A549 (cell line): ENCODE results near the gene DISP1. TPM values are rescaled to one million over a fixed set of nuclear protein-coding genes. Genes with fewer than 3 reads are reported as not detected.

Source experiments
- ATAC-seq, 2 experiments: fragments of 200-7000 bp in 1 of 2; fragments of >200 bp in 1 of 2; cut with Nextera tagmentation in 1 of 2; cut with Tn5 transposase in 1 of 2; 3 replicates each; pipeline versions ENCODE4 v1.8.0 to v1.9.1; 2018 to 2020; ENCODE audit warnings: mild to moderate bottlenecking in 1 of 2, moderate library complexity in 1 of 2
- CTCF ChIA-PET: fragments of 300-600 bp; sonication (Branson Sonifier 250); formaldehyde crosslinking; extraction: SDS; loops from one replicate; lab custom pipeline; 2021; ENCODE audit warnings: antibody characterized with exemption, inconsistent platforms; lab: Yijun Ruan, JAX
- POLR2A ChIA-PET: fragments of 350-600 bp; formaldehyde crosslinking; extraction: SDS; loops from one replicate; lab custom pipeline; 2021; ENCODE audit warnings: antibody characterized with exemption, inconsistent platforms; lab: Yijun Ruan, JAX
- DNase-seq, 2 experiments: peaks; one replicate each; pipeline versions ENCODE4 v3.0.0 to v3.0.0-alpha.2; 2011 to 2016; ENCODE audit warnings: low read depth in 1 of 2, low spot score in 1 of 2
- FAIRE-seq: peaks from 2 replicates; lab custom pipeline; 2011; peaks lifted over from hg19 to GRCh38; lab: Jason Lieb, UNC
- H3K27ac ChIP-seq, 2 experiments: fragments of >200 bp; sonication (Bioruptor Twin); formaldehyde crosslinking; 3 replicates each; pipeline ENCODE4 v1.5.1; 2016 to 2017
- H3K4me1 ChIP-seq: fragments of >200 bp; sonication (Bioruptor Twin); formaldehyde crosslinking; 3 replicates; pipeline ENCODE4 v1.6.1; 2016
- H3K4me2 ChIP-seq: fragments of >200 bp; sonication (Bioruptor Twin); formaldehyde crosslinking; 3 replicates; pipeline ENCODE4 v1.6.1; 2016
- H3K4me3 ChIP-seq: fragments of >200 bp; sonication (Bioruptor Twin); formaldehyde crosslinking; 3 replicates; pipeline ENCODE4 v1.5.1; 2016
- H3K9me3 ChIP-seq: fragments of >200 bp; sonication (Bioruptor Twin); formaldehyde crosslinking; 3 replicates; pipeline ENCODE4 v1.6.1; 2016
- BHLHE40 ChIP-seq: IDR thresholded peaks from 2 replicates; pipeline ENCODE4 v1.6.1; 2012; ENCODE audit warnings: low read depth, low read length, inconsistent platforms
- CBX2 ChIP-seq: fragments of 200-600 bp; sonication (generic); IDR thresholded peaks from 2 replicates; pipeline ENCODE4 v1.6.1; 2016; ENCODE audit warnings: low read depth, mild to moderate bottlenecking, borderline replicate concordance
- CBX8 ChIP-seq: fragments of 200-600 bp; sonication (generic); IDR thresholded peaks from 2 replicates; pipeline ENCODE4 v1.6.1; 2016
- CEBPB ChIP-seq, 2 experiments: fragments of >200 bp in 1 of 2; sonication (Bioruptor Twin) in 1 of 2; formaldehyde crosslinking in 1 of 2; IDR thresholded peaks; 2 replicates each; pipeline ENCODE4 v1.6.1; 2012 to 2016
- CHD4 ChIP-seq: fragments of 200-600 bp; sonication (generic); IDR thresholded peaks from 2 replicates; pipeline ENCODE4 v1.6.1; 2016; ENCODE audit warnings: antibody characterized with exemption, mild to moderate bottlenecking, borderline replicate concordance
- CTCF ChIP-seq: fragments of >200 bp; sonication (Bioruptor Twin); formaldehyde crosslinking; IDR thresholded peaks from 3 replicates; pipeline ENCODE4 v1.5.1; 2016
- EP300 ChIP-seq, 2 experiments: fragments of >200 bp; sonication (Bioruptor Twin); formaldehyde crosslinking; IDR thresholded peaks; 2 replicates in 1 of 2; 3 replicates in 1 of 2; pipeline ENCODE4 v1.6.1; 2016 to 2017
- FOSB ChIP-seq: fragments of 250-450 bp; sonication (Bioruptor Pico); IDR thresholded peaks from 2 replicates; pipeline ENCODE4 v1.5.0; 2020; ENCODE audit warnings: mild to moderate bottlenecking, moderate library complexity
- FOSL2 ChIP-seq, 2 experiments: fragments of 450-650 bp in 1 of 2; fragments of >200 bp in 1 of 2; sonication (Bioruptor Twin) in 1 of 2; formaldehyde crosslinking; IDR thresholded peaks; 2 replicates each; pipeline versions ENCODE4 v1.5.0 to v1.6.1; 2016 to 2020; ENCODE audit warnings: mild to moderate bottlenecking in 1 of 2, moderate library complexity in 1 of 2
- HDAC2 ChIP-seq: fragments of 200-600 bp; sonication (generic); IDR thresholded peaks from 2 replicates; pipeline ENCODE4 v1.6.1; 2016
- HES2 ChIP-seq: fragments of >200 bp; sonication (Bioruptor Twin); formaldehyde crosslinking; IDR thresholded peaks from 2 replicates; pipeline ENCODE4 v1.6.1; 2016
- HEYL ChIP-seq: fragments of 250-450 bp; sonication (Bioruptor Pico); IDR thresholded peaks from 2 replicates; pipeline ENCODE4 v1.8.0; 2021; ENCODE audit warnings: mild to moderate bottlenecking, moderate library complexity
- HMGXB4 ChIP-seq: fragments of 250-450 bp; sonication (Bioruptor Pico); IDR thresholded peaks from 2 replicates; pipeline ENCODE4 v1.5.0; 2021; ENCODE audit warnings: mild to moderate bottlenecking, moderate library complexity, borderline replicate concordance
- HOXA7 ChIP-seq: fragments of 250-450 bp; sonication (Bioruptor Pico); IDR thresholded peaks from 2 replicates; pipeline ENCODE4 v1.5.0; 2020; ENCODE audit warnings: mild to moderate bottlenecking, moderate library complexity
- JUN ChIP-seq, 2 experiments: fragments of >200 bp; sonication (Bioruptor Twin); formaldehyde crosslinking; IDR thresholded peaks; 2 replicates in 1 of 2; 3 replicates in 1 of 2; pipeline ENCODE4 v1.6.1; 2016 to 2017
- KDM5A ChIP-seq: fragments of 200-600 bp; sonication (generic); IDR thresholded peaks from 2 replicates; pipeline ENCODE4 v1.6.1; 2016; ENCODE audit warnings: antibody characterized with exemption, mild to moderate bottlenecking
- MAZ ChIP-seq: fragments of 150-350 bp; IDR thresholded peaks from 2 replicates; pipeline ENCODE4 v1.6.1; 2014; ENCODE audit warnings: antibody characterized with exemption, low read depth, low read length, borderline replicate concordance
- NFE2L2 ChIP-seq: fragments of 150-350 bp; conservative IDR thresholded peaks from 2 replicates; pipeline ENCODE4 v1.6.1; 2014; ENCODE audit warnings: low read length
- NPAS2 ChIP-seq: fragments of 250-450 bp; sonication (Bioruptor Pico); IDR thresholded peaks from 2 replicates; pipeline ENCODE4 v1.8.0; 2022; ENCODE audit warnings: mild to moderate bottlenecking, moderate library complexity, borderline replicate concordance
- NR3C1 ChIP-seq: fragments of >200 bp; sonication (Bioruptor Twin); formaldehyde crosslinking; IDR thresholded peaks from 3 replicates; pipeline ENCODE4 v1.6.1; 2017
- PBX3 ChIP-seq: IDR thresholded peaks from 2 replicates; pipeline ENCODE4 v1.6.1; 2012
- POLR2A ChIP-seq: IDR thresholded peaks from 2 replicates; pipeline ENCODE4 v1.6.1; 2012; ENCODE audit warnings: mild to moderate bottlenecking, low read length
- POLR2AphosphoS2 ChIP-seq: conservative IDR thresholded peaks from 2 replicates; pipeline ENCODE4 v1.6.1; 2012; ENCODE audit warnings: low read length, improper control_type of control experiment, inconsistent platforms
- RFX5 ChIP-seq: fragments of 450-650 bp; IDR thresholded peaks from 2 replicates; pipeline ENCODE4 v1.7.1; 2014; ENCODE audit warnings: antibody characterized with exemption, mild to moderate bottlenecking, moderate library complexity
- SREBF2 ChIP-seq: fragments of 450-650 bp; IDR thresholded peaks from 2 replicates; pipeline ENCODE4 v1.6.1; 2014; ENCODE audit warnings: mild to moderate bottlenecking, moderate library complexity
- TFCP2L1 ChIP-seq: fragments of 250-450 bp; sonication (Bioruptor Pico); IDR thresholded peaks from 2 replicates; pipeline ENCODE4 v1.5.0; 2021; ENCODE audit warnings: mild to moderate bottlenecking
- ZC3H11A ChIP-seq: fragments of 450-650 bp; IDR thresholded peaks from 2 replicates; pipeline ENCODE4 v1.6.1; 2014; ENCODE audit warnings: antibody characterized with exemption, mild to moderate bottlenecking
- ZNF302 ChIP-seq: fragments of 250-450 bp; sonication (Bioruptor Pico); IDR thresholded peaks from 2 replicates; pipeline ENCODE4 v1.9.0; 2021; ENCODE audit warnings: inconsistent platforms, mild to moderate bottlenecking, moderate library complexity
- ZSCAN20 ChIP-seq: fragments of 250-450 bp; sonication (Bioruptor Pico); IDR thresholded peaks from 2 replicates; pipeline ENCODE4 v1.8.0; 2022; ENCODE audit warnings: mild to moderate bottlenecking, moderate library complexity
- WGBS: methylation state at CpG from one replicate; pipeline ENCODE4 v1.1.6; 2017; ENCODE audit errors: missing lambda C conversion rate; 5-methylcytosine and 5-hydroxymethylcytosine counted together
- polyA plus RNA-seq, 4 experiments: library from polyadenylated mRNA; depleted of rRNA in 3 of 4; stranded (reverse); fragments of >200 nt; fragmentation: RNase III in 1 of 4; extraction: RNeasy Plus Mini Kit Qiagen cat#74134 plus additional on column Dnase treatment in 1 of 4; gene quantifications; 2 replicates in 3 of 4; 3 replicates in 1 of 4; pipeline ENCODE4 v1.2.3, GENCODE V29; 2011 to 2017

Gene DISP1
- polyA plus RNA-seq, 2 of the 4 experiments (the other 2 are of a cell fraction), result 1.2 to 5.1 TPM

- WGBS, result 60% methylated on average over 4 of the region's 4 CpGs
- no peak overlapping the region for H3K27ac ChIP-seq
- TF ChIP-seq POLR2AphosphoS2 (no peak), HOXA7 (no peak), ZSCAN20 (CRISPR knock-in tag) (no peak), HES2 (no peak)
- TF ChIP-seq, all 56 proteins: peak for 0
- Histone ChIP-seq H3K4me1 (peaks cover 10% of the 10 kb centered on the region; the same call in 2 of the 3 replicates), H3K4me2 (no peak overlapping the region), H3K9me3 (no peaks in the 10 kb centered on the region), H3K4me3 (no peak overlapping the region)
- ChIA-PET POLR2A (interaction anchor here (0.8 kb wide), 2 partner anchors 86 to 197 kb away, joined by 5 read pairs; no protein-coding TSS in a partner anchor), CTCF (interaction anchor here (1.0 to 2.5 kb wide), 3 partner anchors 14 to 325 kb away, joined by 3 to 14 read pairs (median 7); no protein-coding TSS in a partner anchor)
- no peak for FAIRE-seq
- no peak for ATAC-seq
- no peak for DNase-seq
Measured at GRCh38 chr1:222798975-222799374, 15.9 kb upstream of the DISP1 start.

- ChIA-PET CTCF (interaction anchor here (0.7 kb wide), 1 partner anchor 25 kb away, joined by 3 read pairs; no protein-coding TSS in a partner anchor), POLR2A (no interaction called here)
- no peak for DNase-seq
- ATAC-seq, result no peak
- H3K9me3 ChIP-seq, result no peaks in the 10 kb centered on the region
- no peak overlapping the region for H3K4me2 ChIP-seq
- H3K4me1 ChIP-seq, result peaks cover 10% of the 10 kb centered on the region; the same call in 2 of the 3 replicates
- no peak overlapping the region for H3K4me3 ChIP-seq
- no peak overlapping the region for H3K27ac ChIP-seq
- FAIRE-seq, result no peak
- WGBS, result 69% methylated on average over 4 of the region's 4 CpGs
- TF ChIP-seq CBX2 (no peak), SREBF2 (no peak), KDM5A (no peak), POLR2AphosphoS2 (no peak), PBX3 (no peak), POLR2A (no peak), NFE2L2 (no peak), FOSB (CRISPR knock-in tag) (no peak), NPAS2 (no peak), EP300 (IDR thresholded peaks at IDR 0.05) (no peak), FOSL2 (IDR thresholded peaks at IDR 0.05) (no peak), FOSL2 (CRISPR knock-in tag; IDR thresholded peaks at IDR 0.05) (no peak), ZNF302 (CRISPR knock-in tag) (no peak), CTCF (no peak), RFX5 (no peak), HDAC2 (no peak), JUN (IDR thresholded peaks at IDR 0.05) (no peak), HMGXB4 (CRISPR knock-in tag) (no peak)
Measured at GRCh38 chr1:222801067-222801466, 13.8 kb upstream of the DISP1 start.

GRCh38 chr1:222811671-222812070 lies 3.2 kb upstream of the DISP1 start:
- CTCF ChIA-PET, result interaction anchor here (0.7 to 1.5 kb wide), 4 partner anchors 8 to 23 kb away, joined by 3 to 6 read pairs (median 4); no protein-coding TSS in a partner anchor
- no peak for ATAC-seq
- H3K4me3 ChIP-seq, result no peak overlapping the region
- no peak overlapping the region for H3K4me2 ChIP-seq
- no peaks in the 10 kb centered on the region for H3K9me3 ChIP-seq
- WGBS, result 73% methylated on average over 4 of the region's 4 CpGs
- POLR2A ChIA-PET, result no interaction called here
- H3K4me1 ChIP-seq, result peaks cover 18% of the 10 kb centered on the region; the same call in 2 of the 3 replicates
- no peak for TF ChIP-seq ZNF302 (CRISPR knock-in tag)
- TF ChIP-seq ZC3H11A, result no peak
- no peak for TF ChIP-seq CEBPB (IDR thresholded peaks at IDR 0.05)
- TF ChIP-seq CHD4, result no peak
- TF ChIP-seq BHLHE40, result no peak
- no peak for TF ChIP-seq FOSL2 (IDR thresholded peaks at IDR 0.05)
- no peak for TF ChIP-seq FOSL2 (CRISPR knock-in tag; IDR thresholded peaks at IDR 0.05)
- TF ChIP-seq PBX3, result no peak
- TF ChIP-seq MAZ, result no peak
- TF ChIP-seq CBX8, result no peak
- TF ChIP-seq TFCP2L1, result no peak
- TF ChIP-seq NR3C1, result no peak
- no peak for TF ChIP-seq HEYL (CRISPR knock-in tag)
- TF ChIP-seq, all 56 proteins: peak for 0
- no peak overlapping the region for H3K27ac ChIP-seq
- no peak for DNase-seq
- FAIRE-seq, result no peak
